ENCODE measurements around the gene DTYMK.

- no peak for TF ChIP-seq JUNB (IDR thresholded peaks at IDR 0.05)
- no peak for TF ChIP-seq POLR2AphosphoS5 (IDR thresholded peaks at IDR 0.05; ENCODE audit: low read length)
- TF ChIP-seq CTCF (IDR thresholded peaks at IDR 0.05 in 2 of 3, conservative IDR thresholded peaks at IDR 0.05 in 1 of 3; ENCODE audit: control insufficient read depth in 2 of 3, extremely low read depth in 1 of 3, insufficient read depth in 1 of 3, low read depth in 3 of 3, low read length in 3 of 3) = no peak
These were observed 12.6 kb downstream of the DTYMK start for GRCh38 chr2:241673797-241674725.

All from GM12878 (cell line).